HG03354 (cell line): Measurements from ENCODE around the gene TSPAN14.
"Not testable (repeated sequence)": the region's sequence is repeated elsewhere in the genome, so short reads cannot be mapped to it uniquely, and the experiment has no call there.

Experiments used
- ATAC-seq: cut with Tn5 transposase; IDR thresholded peaks from one replicate; pipeline ENCODE4 v1.9.1; 2021; ENCODE audit warnings: mild to moderate bottlenecking; ENCODE audit not compliant: unreplicated experiment, poor library complexity, severe bottlenecking

Gene TSPAN14

DNA sequence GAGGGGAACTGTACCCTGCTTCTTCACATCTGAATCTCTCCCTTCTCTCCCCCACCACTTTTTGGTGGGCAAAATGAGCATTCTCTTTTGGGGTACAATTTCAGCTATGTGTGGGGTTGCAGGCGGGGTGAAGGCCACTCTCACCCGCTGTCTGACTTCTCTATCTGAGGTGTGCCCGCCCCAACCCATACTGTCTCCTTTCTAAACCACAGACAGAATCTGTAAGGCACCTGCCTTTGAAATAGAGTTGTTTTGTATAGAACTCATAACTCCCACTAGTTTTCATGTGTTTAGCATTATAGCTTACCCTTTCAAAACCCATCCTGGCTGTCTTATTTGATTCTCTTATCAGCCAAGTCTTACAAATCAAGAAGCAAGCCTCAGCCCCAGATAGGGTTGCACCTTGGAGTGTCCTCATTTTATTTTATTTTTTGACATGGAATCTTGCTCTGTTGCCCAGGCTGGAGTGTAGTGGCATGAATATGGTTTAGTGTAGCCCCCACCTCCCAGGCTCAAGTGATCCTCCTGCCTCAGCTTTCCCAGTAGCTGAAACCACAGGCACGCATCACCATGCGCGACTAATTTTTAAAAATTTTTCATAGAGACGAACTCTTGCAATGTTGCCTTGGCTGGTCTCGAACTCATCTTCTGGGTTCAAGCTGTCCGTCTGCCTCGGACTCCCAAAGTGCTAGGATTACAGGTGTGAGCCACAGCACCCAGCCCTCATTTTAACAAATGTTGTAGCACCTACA lies 11.9 kb downstream of the TSPAN14 start:
- peak; percentile 42 for ATAC-seq

DNA sequence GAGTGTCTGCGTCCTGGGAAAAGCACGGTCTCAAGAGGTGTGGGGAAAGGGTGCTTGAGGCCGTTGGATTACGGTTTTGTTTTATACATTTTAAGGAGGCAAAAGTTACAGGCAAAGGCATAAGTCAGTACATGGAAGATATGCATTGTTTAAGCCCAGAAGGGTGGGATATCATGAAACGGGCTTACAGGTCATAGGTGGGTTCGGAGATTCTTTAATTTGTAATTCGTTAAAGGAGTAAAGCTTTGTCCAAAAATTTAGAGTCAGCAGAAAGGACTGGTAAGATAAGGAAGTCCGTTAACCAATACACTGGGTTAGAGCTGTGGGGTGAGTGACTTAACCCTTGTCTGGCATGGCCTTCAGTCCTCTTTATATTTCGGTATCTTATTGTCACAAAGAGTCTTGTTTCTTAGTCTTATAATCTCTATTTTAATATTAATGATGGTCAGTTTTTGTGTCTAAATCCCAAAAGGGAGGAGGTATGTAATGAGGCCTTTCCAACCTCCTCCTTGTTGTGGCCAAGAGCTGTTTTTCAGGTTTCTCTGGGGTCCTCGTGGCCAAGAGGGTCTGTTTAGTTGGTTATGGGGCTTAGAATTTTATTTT lies 12.7 kb downstream of the TSPAN14 start:
- ATAC-seq = no peak

DNA sequence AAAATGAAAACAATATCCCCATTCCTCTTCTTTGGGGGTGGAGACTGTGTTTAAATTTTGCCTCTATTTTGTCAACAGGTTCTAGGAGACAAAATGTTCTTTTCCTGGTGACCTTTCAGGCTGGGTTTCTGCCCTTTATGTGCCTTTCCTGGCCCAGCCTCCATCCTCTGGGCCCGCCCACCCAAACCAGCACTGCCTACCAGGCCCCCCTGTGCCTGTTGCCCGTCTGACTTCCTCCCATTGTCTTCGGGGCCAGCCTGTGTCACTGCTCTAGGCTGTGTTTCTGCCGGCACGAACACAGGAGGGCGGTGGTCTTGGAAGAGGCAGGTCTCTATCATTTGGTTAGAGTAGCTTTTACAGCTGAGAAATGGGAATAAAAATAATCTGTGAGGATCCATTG lies 13.9 kb downstream of the TSPAN14 start:
- ATAC-seq = no peak

DNA sequence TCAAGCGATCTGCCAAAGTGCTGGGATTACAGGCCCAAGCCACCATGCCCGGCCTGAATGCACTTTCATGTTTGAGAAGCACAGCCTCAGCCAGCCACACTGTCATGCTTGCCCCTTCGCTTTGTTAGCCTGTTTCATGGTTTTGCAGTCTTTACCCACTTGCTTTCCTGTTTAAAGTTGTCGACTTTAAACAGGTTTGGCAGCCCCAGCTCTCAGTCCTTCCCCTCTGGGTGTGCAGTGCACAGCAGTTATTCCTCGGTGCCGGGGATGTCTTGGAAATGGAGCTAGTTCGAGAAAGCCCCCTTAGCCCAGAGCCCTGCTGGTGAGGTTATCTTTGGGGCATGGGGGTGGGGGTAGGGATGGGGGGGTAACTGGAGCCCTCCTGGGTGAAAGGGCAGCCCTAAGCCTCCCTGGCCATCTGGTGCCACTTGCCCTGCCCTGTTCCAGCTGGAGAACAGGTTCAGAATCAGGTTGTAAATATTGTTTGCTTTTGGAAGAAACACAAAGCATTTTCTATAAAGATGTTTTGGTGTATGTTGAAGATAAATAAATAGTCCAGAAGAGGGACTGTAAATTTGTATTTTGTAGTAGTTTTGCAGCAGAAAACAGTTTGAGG lies 14.8 kb downstream of the TSPAN14 start:
- ATAC-seq = no peak

DNA sequence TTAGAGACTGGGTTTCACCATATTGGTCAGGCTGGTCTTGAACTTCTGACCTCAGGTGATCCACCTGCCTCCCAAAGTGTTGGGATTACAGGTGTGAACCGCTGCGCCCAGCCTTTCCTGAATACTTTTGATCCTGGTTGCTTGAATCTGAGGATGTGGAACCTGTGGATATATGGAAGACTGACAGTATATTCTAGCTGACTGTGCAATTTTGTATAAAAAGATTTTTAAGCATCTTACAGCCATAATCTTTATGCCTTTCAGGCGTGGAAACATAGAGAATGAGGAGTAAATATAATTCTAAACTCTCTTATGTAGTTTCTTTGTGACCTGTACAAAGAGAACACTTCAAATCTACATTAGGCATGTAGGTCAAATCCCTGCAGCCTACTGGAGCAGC lies 16.2 kb downstream of the TSPAN14 start:
- no peak for ATAC-seq

DNA sequence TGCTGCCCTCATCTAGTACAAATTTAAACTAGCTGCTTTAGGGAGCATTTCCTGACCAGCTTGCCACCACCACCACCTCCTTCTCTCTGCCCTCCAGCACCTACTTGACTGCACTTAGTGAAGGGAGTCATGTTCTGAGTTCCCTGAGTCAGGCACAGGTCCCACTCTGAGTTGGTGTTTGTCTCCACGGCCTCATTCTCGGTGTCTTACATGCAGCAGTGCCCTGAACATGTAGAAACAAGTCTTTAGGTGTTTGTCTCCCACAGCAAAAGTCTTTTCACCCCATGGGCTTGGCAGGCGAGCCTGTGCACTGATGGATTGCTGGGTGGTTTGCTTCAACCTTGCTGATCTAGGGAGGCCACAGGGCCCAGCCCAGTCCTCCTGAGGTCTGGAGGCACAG lies 16.9 kb downstream of the TSPAN14 start:
- no peak for ATAC-seq

DNA sequence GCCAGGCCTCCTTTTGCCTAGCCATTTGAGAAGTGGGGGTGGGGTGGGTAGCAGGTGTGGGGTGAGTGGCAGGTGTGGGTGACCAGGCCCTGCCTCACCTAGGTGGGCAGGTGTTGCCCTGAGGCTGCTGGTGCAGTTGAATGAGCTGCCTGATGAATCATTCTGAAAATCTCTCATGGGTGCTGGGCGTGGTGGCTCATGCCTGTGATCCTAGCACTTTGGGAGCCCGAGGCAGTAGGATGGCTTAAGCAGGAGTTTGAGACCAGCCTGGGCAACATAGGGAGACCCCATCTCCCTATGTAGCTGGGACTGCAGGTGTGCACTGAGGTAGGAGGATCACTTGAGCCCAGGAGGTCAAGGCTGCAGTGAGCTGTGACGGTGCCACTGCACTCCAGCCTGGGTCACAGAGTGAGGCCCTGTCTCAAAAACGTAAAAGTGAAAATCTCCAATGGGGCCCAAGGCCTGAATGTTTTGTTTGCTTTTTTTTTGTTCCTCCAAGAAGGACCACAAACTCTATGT lies 17.7 kb downstream of the TSPAN14 start:
- peak; percentile 63 for ATAC-seq

DNA sequence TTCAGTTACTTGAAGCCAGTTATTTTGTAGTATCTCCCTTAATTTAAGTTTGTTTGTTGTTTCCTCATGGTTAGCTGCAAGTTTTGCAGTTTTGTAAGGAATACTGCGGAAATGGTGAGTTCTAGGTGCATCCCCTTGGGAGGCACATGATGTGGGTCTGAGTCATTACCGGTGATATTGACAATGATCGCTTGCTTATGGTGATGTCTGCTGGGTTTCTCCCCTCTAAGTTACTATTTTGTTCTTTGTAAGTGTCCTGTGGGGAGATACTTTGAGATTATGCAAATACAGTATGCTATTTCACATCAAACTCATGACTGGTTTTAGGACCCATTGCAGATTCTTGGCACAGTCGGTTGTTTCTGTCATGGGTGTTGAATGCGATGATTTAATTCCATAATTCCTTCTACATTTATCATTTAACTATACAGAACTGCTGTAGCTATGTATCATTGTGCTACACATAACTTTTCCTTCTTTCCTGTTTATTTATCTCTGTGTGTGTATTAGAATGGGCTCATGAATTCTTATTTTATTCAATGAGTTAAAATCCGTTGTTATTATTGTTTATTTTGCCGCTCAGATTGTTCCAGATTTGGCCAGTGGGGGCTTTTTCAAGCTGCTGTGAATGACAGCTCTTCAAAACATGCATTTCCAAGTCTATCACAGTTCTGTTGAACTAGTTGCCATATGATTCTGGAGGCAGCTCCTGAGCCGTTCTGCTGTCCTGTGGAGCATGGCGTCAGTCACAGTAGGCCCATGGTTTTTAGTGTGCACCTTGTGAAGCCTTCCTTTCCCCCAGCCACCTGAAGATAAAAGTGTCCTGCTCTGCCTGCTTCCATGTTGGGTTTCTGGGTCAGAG lies 18.4 kb downstream of the TSPAN14 start:
- peak; percentile 95 for ATAC-seq

DNA sequence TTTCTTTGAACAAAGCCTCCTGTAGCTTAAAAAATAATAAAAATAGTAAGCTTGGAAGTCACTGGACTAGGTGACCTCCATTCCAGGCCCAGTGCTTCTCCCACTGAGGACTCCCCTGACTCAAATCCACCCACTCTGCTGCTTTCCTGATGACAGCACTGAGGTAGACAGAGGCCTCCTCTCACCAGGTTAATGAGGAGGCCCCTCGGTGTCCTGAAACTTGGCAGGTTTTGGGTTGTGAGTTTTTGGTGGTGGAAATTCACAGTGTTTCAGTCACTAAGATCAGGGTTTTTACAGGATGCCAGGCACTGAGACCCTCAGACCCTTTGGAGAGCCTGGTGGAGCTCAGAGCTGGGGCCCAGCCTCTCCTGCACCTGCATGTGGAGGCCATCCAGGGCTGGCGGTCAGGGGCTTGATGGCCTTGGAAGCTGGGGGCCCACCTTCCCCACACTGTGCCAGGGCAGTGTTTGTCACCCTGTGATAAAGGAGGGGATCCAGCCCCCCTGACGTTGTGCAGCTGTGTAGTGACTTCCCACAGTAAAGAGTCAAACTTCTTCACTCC lies 19.1 kb downstream of the TSPAN14 start:
- no peak for ATAC-seq

DNA sequence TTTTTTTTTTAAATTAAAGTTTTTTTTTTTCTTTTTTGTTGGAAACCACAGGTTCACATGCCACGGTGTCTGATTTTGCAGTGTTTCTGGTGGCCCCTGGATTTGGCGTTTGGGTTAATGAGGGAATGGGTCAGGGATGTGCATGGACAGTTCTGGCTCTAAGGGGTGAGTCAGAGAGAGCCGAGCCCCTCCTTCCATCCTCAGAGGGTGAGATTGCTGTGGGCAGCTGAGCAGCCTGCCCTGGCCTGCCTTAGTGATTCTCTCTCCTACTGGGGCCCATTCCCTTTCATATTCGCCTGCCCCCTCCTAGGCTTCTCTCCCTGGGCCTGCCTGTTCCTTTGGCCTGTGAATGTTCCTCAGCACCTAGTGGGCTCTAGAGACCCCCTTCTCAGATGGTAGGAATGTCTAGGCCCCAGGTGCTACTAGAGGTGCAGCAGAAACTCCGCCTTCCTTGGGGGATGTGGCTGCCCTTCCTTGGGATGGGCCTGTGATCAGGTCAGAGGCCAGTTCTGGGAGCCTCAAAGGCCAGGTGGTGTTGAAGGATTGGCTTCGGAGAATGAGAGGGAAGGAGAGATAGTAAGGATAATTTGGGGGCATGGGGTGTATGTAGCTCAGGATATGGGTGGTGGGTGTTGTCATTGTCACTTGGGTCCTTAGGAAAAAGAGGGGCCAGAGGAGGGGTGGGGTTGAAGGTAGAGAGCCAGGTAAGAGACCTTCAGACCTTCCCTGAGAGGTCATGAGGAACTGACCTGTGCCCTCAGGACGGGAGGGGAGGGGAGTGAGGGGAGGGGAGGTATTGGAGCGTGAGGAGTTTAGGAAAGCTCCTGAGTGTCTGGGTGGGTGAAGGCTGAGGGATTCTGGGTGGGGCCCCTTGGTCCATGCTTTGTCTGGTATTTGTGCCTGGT lies 19.8 kb downstream of the TSPAN14 start:
- ATAC-seq = no peak

DNA sequence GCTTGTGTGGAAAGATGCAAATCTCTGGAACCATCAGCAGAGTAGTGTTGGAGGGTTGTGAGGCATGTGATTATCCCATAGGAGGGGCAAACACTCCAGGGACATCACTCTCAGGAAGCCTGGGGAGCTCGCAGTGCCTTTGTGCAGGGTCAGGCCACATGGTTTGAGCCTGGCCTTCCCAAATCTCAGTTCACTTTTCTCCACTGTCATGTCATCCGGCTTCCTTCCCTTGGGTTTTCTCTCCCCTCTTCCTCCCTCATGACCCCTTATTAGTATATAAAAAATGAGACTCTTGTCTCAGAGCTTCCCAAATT lies 20.4 kb downstream of the TSPAN14 start:
- no peak for ATAC-seq

DNA sequence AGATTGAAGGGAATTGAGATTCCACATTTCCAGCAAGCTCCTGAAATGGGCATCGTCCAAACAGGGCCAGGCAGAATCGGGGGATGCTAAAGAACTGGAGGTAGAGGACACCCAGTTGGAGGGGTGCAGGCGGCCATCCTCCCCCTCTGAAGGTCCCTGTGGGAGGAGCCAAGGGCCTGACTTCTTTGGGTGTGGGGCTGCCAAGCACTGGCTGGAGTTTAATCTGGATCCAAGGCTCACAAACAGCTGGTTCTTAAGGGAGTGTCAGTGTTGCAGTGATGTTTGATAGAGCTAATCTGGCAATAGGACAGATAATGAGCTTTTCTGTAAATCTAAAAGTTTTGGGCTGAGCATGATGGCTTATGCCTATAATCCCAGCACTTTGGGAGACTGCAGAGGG lies 20.8 kb downstream of the TSPAN14 start:
- ATAC-seq = no peak

DNA sequence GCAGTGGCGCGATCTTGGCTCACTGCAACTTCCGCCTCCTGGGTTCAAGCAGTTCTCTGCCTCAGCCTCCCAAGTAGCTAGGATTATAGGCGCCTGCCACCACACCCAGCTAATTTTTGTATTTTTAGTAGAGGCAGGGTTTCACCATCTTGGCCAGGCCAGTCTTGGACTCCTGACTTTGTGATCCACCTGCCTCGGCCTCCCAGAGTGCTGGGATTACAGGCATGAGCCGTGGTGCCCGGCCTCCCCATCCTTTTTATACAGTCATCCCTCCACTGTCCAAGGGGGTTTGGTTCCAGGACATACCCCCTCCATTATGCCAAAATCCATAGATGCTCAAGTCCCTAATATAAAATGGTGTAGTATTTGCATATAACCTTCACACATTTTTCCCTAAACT lies 21.5 kb downstream of the TSPAN14 start:
- not testable (repeated sequence) for ATAC-seq

DNA sequence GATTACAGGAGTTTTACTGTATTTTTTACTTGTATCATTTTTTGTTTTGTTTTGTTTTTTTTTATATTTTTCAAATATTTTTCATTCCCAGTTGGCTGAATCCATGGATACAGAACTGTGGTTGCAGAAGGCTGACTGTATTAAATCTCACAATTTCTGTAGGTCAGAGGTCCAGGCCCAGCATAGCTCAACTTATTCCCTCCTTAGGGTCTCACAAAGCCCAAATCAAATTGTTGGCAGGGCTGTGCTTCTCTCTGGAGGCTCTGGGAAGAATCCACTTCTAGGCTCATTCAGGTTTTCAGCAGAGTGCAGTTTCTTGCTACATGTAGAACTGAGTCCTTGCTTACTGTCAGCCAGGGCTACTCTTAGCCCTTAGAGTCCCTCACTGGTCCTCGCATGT lies 22.6 kb downstream of the TSPAN14 start:
- no peak for ATAC-seq

DNA sequence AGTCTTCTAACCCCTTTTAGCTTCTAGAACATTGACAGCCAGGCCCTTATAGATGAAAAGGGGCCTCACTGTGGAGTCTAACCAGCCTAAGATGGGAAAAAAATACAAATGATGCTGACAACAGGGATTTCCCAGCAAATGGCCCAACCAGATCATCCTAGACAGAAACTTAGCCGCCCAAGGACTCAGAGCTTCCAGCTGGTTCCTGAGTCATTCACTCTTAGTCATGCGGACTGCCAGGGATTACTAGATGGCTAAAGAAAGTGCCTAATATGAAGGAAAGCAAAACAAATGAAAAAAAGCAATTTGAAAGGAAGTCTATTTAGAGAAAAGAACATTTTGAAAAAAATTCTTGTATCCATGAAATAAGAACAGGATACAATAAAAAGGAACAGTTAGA lies 23.7 kb downstream of the TSPAN14 start:
- ATAC-seq = no peak

DNA sequence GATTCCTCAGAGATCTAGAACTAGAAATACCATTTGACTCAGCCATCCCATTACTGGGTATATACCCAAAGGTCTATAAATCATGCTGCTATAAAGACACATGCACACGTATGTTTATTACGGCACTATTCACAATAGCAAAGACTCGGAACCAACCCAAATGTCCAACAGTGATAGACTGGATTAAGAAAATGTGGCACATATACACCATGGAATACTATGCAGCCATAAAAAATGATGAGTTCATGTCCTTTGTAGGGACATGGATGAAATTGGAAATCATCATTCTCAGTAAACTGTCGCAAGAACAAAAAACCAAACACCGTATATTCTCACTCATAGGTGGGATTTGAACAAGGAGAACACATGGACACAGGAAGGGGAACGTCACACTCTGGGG lies 26.3 kb downstream of the TSPAN14 start:
- ATAC-seq = not testable (repeated sequence)

DNA sequence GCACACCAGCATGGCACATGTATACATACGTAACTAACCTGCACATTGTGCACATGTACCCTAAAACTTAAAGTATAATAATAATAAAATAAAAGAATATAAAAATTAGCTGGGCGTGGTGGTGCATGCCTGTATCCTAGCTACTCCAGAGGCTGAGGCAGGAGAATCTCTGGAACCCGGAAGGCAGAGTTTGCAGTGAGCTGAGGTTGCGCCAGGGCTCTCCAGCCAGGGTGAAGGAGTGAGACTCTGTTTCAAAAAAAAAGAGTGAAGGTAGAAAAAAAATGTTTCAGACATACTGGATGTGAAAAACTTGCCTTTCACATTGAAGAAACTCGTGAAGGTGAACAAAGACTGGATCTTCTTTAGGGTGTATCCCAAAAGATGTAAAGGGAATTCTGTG lies 26.7 kb downstream of the TSPAN14 start:
- no peak for ATAC-seq

DNA sequence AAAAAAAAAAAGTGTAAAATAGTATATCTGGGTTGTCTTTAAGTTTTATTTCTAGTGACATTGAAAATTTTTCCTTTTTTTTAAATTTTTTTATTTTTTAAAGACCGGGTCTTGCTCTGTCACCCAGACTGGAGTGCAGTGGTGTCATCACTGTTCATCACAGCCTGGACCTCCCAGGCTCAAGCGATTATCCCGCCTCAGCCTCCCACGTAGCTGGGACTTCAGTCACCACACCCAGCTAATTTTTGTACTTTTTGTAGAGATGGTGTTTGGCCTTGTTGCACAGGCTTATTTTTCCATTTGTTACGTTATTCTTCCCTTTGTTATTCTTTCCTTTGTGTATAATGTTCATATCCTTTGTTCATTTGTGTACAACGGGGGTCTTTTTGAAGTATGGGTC lies 30.1 kb downstream of the TSPAN14 start:
- ATAC-seq = no peak

DNA sequence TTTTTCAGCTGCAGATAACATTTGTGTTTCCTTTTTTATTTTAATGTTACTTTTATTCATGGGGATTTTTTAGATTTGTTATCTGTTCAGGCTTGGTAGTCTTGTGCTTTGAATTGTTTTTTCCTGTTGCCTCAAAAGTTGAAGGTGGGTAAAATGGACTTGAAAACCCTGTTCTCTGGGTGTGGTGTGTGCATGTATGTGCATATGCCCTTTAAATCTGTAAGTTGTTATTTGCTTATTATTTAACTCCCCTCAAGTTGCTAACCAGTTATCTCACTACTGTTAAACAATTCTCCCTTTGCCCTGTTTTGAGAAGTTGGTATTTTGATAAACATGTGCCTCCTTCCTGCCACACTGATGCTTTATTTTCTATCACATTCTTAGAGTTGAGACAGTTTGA lies 30.6 kb downstream of the TSPAN14 start:
- no peak for ATAC-seq
